ENCODE data around the gene REXO5.

REXO5 gene

DNA sequence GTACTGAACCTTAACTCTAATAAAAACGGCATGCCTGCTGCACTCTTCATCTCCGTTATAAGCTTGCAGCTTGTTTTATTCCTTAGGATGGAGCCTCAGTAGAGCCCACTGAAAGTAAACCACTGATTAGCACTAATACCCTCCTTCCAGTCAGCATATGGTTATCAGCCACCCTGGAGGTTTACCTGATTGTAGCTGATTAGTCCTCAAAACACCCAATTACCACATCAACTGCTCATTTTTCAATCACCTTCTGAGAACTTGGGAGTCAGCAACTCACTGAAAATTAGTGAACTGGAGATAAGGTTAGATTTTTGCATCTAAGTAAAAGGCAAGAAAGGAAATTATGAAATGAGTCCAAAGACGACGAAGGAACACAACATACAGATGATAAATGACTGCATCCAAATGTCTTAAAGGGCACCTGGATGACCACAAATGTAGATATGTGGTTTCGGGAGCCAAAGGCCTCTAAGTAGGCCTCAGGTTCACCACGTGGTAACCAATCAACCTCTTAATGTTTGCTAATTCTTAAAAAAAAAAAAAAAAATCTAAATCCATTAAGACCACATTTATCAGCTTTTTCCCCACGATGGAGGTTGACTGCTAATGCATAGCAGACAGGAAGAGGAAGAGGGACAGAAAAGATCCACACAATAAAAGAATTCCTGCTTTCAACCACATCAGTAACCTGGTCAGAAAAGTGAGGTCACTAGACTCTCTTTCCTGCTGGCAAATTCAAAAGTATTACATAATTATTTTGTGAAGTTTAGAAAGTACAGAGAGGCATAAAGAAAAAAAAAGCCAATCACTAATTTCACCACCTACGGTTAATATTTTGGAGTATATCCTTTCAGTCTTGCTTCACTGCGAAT is 65.9 kb downstream of the REXO5 start:
- no peak for DNase-seq (ENCODE audit: low read depth)

DNA sequence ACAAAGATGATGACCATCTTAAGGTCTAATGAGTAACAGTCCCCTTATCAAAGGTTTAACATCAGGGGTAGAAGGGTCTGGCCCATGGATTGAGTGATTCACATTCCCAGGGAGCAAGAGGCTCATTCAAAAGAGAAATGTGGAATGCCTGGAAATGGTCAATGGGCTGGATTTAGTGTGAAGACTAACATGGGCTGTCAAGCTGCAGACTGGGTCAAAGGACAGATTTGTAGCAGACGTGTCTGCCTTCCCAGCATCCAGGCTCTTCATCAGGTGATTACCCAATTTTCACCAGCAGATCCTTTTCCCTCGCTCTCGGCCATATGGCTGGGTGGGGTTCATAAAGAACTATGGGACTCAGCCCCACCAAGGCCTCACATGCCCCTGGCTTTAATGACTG is 67.0 kb downstream of the REXO5 start:
- DNase-seq (ENCODE audit: low read depth), result peak; percentile 70

DNA sequence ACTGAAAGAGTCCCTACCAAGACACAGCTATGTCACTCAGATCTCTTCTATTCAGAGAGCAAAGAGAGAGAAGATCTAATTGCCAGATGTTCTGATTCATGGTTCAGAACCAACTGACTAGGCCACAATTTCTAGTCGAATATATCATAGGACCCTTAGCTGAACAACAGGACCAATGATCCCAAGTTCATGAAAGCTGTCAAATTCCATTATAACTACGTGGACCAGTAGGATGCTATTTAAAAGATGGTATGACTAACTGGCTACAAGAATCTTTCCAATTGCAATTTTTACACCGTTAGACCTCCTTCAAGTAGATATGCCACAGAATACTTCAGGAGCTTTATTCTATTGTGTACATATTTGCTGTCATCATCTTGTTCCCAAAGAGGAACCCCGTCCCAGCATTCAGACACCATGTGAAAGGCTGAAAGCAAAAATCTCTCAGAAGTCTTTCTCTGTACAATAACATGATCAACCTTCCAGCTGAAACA is 67.8 kb downstream of the REXO5 start:
- DNase-seq (ENCODE audit: low read depth), result no peak

DNA sequence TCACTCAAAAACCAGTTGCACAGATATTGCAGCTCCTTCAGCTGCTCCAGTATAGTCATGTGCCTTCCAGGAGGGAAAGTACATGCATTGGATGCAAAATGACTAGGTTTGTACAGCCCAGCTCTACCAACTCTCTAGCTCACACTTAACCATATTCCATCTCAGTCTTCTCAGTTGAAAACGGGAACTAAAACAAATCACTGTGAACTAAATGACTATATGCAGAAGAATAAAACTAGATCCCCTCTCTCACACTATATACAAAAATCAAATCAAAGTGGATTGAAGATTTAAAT is 69.0 kb downstream of the REXO5 start:
- DNase-seq (ENCODE audit: low read depth), result no peak

DNA sequence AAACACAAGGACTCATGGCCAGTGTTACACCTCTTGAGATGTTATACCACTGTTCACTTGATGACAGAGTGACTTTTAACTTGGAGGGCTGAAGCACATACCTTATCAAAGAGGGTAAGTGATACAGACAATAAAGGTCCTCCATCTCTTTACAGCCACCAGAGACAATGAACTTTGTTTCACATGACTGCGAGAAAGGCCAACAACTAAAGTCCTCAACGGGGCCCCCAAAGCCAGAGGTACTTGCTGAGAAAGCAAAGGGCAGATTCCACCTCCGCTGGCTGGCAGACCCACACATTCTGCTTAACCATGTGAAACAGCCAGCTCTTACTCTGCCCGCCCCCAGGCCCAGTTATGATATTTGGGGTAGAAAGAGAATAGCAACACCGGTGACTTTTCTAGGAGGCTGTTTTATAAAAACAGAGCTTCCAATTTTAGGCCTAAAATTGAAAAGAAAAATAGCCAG is 72.4 kb downstream of the REXO5 start:
- DNase-seq (ENCODE audit: low read depth), result no peak

DNA sequence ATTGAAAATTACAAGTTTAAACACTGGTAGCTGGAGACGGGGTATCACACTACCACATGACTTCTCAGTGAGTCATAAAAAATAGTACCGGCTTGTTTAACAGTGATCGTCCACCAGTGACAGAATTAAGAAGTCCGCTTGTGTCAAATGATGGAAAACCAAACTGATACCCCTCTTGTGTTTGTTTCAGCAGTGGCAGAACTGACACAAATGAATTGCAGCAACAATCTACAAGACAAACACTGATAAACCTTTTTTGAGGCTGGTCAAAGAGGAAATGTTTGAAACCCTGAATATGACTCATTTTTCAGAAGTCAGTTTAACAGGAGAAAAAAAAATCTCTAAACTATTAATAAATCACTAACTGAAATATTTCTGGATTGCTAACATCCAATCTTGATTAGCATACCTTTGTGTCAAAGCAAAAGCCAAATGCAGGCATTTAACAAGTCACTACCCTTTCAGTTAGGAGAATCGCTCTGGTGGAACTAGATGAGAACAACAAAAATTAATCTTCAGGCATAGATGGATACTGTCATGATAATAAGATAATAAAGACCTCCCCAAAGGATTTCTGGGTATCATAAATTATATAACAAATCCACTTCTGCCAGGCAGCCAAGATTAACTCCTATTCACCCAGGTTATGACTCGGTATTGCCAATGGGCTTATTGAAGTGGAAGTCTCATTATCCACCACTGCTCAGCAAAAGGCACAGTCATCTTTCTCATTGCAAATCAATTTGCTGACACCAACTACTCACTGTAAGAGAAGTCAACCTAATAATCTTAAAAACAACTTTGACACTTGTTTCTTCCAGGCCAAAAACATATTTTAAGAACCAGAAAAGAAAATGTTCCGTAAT is 73.1 kb downstream of the REXO5 start:
- DNase-seq (ENCODE audit: low read depth), result peak; percentile 74

DNA sequence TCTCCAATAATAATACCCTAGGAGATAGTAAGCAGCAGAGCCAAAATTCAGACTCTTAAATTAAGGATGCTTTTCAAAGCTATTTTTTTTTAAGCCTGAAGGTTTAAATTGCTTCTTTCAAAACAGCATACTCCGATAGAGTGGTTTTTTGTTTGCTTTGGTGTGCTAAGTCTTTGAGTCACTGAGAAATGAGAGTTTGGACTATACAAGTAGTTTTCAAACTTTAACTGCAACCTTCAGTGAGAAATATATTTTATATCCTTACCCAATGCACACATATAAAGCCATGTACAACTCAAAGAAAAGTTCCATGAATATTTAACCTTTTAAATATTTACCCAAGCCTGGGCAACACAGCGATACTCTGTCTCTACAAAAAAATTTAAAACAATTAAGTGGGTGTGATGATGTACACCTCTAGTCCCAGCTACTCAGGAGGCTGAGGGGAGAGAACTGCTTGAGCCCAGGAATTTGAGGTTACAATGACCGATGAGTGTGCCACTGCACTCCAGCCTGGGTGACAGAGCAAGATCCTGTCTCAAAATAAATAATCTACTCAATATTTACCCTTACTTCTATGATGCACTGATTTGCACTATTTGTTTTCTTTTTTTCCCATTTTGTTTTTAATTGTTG is 74.7 kb downstream of the REXO5 start:
- no peak for DNase-seq (ENCODE audit: low read depth)

DNA sequence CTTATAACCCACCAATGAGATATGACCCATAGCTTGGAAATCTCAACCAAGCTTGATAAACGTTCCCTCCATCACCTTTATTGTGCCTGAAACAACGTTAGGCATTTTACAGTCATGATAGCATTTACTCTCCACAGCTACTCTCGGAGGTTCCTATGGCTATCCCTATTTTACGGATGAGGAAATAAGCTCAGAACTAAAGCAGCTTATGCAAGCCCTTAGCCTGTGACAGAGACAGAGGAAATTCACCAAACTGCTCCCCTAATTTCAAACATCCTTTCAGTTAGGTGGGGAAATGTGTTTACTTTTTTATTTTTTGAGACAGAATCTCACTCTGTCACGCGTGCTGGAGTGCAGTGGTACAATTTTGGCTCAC is 75.2 kb downstream of the REXO5 start:
- no peak for DNase-seq (ENCODE audit: low read depth)

DNA sequence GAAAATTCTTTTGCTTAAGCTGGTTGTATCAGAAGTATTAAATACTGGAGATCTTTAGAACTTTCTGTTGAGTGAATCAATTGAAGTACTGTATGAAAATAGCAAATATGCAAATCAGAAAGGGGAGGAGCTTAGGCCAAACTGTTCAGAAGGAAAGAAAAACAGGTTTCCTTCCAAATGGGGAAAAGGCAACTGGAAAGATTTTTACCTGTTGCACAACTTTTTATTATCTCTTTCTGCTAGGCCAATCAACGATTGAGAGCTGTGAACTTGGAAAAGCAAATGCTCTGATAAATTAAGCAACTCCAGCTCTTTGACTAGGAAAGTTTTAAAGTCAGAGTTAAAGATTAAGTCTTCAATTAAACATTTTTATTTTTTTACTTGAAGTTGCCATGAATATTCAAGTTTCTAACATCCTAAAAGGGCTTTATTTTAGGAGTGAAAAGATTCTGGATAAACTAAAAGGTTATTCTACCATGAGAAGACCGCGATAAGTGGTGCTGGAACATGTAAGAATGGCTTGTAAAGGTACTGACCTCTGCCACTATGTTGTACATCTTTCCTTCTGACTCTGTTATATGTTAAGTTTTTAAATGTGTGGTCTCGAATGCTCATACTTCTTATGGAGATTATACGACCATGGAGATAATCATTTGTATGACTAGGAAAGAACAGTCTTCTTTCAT is 77.4 kb downstream of the REXO5 start:
- peak; percentile 74 for DNase-seq (ENCODE audit: low read depth)

DNA sequence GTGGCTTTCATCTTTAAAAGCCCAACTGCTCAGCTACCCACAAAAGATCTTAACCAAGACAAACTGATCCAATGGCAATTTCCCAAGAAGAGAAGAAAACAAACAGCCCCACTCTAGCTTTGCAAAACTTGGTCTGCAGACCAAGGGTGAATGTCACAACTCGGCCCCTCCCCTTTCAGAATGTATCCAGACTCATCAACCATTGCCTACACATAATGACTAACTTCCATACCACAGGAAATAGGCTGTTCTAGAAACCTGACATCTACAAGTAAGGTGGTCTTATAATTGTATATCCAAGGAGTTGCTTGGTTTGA is 77.9 kb downstream of the REXO5 start:
- peak; percentile 95 for DNase-seq (ENCODE audit: low read depth)

DNA sequence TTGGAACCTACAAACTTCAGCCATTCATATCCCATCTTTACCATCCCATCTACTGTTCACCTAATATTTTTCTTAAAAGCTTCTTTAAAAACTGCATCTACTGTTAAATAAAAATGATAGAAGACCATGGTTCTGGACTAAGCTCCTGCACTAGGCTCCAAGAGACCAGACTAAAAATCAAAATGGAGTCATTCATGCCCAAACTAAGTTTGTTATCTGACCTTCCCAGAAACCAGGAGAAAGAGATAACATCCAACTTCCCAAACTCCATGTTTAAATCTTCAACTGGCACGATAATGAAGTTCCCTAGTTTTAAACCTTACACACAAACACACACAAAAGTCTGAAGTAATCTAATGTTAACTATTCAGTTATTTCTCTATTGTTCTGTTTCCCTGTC is 80.0 kb downstream of the REXO5 start:
- no peak for DNase-seq (ENCODE audit: low read depth)

DNA sequence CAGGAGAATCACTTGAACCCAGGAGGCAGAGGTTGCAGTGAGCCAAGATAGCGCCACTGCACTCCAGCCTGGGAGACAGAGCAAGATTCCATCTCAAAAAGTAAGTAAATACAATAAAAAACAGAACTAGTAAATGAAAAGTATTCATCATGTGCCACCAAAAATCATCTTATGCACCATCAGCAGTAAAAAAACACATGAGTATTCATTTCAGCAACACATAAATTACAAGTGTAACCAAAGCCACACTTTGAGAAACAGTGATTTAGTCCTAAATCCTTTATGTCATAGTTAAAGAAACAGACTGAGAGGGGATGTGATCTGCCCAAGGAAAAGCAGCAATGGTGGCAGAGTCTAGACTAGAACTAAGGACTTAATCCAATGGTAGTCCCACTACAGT is 80.9 kb downstream of the REXO5 start:
- DNase-seq (ENCODE audit: low read depth), result no peak

DNA sequence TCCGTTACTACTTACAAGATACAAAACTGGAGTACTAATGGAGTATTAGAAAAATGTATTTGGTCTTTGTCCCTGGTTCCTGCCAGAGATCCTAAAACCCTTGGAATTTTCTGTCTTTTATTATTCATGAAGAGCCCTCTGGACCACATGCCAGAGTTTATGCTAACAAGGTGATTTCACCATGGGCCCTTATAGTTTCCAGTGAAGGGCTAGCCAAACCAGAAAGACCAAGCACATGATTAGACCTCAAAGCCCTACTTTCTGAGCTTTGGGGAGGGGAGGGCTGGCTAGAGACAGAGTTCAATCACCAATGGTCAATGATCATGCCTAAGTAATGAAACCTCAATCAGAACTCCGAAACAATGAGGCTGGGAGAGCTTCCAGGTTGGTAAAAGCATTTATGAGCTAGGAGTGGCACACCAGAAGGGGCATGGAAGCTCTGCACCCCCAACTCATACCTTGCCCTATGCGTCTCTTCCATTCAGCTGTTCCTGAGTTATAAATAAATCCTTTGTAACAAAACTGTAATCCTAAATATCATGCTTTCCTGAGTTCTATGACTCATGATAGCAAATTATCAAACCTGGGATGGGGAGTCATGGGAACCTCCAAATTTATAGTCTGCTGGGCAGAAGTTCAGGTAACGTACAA is 83.4 kb downstream of the REXO5 start:
- no peak for DNase-seq (ENCODE audit: low read depth)

DNA sequence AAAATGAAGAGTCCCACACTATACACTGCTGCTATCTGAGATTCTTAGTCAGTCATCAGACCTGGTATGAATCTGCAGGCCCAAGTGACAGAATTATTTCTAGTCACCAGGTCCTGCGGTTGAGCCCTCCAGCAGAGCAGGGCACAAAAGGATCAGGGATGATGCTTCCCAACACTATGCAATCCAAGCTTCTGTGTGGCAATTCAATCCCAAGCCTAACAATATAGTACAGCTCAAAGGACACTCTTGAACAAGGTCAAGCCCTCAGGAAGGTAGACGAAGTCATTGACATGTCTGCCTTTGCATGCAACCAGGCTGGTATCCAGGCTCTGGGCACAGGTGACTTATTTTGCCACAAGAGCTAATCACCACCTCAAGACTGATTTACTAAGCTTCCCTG is 88.1 kb downstream of the REXO5 start:
- DNase-seq (ENCODE audit: low read depth), result no peak

DNA sequence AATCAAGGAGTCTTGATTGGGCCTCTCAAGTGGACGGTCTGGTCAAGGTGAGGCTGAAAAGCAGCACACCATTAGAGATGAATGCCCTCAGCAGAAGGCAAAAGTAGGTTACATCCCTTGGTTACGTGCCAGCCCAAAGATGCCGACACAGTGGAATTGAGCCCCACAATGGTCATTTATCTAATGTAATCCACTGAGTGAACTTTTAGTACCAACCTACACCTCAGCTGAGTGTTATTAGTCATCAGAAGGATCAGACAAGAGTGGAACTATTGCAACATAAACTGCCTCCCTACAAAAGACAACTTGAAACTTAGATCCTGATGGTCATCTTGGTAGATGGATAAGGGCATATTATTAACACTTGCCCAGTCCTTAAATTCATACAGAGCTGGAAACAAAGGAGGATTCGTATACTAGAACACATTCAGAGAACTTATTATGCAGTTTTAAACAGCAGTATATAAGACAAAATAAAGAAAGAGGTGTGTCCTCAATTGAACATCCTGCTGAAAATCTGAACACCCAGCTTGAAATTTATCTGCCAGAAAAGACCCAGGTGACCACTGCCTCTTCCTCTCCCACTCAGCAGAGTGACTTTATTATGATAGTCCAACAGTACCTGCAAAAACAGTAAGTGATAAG is 91.0 kb downstream of the REXO5 start:
- peak; percentile 93 for DNase-seq (ENCODE audit: low read depth)

DNA sequence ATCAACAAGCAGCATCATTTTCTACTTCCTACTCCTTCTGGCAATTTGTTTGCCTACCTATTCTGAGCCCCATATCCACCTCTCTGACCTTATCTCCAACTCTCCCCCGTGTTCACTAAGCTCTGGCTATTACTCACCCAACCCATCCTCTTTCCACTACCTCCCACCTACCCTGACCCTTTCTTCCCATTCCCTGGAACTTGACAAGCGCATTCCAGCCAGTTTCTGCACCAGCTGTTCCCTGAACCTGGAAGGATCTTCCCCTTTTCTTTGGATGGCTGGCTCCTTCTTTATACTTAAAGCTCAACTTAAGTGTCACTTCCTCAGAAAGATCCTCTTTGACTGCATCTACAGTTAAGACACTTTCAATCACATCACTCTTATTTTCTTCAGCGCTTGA is 91.6 kb downstream of the REXO5 start:
- DNase-seq (ENCODE audit: low read depth), result peak; percentile 77

DNA sequence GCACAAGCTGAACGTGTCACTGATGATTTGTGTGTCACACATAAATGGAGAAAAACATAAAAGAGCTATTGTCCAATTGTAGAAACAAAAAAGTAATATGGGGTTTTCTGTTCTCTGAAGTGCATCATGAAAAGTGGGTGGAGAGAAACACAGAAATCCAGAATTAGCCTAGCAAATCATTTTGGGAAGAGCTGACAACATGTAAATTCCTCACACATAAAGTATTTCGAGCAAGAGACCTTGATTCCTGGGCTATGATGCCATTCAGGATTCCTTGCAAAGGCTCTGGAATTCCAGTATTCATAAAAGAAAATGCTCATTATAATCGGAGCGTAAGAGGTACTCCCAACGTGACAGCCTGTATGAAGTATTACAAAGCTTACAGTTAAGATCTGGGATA is 92.7 kb downstream of the REXO5 start:
- DNase-seq (ENCODE audit: low read depth), result peak; percentile 88

Measured in amniotic epithelial cell (primary cell).